Neural progenitor cell (in vitro differentiated cells): ENCODE data around the gene SFSWAP. TPM values are rescaled to one million over a fixed set of nuclear protein-coding genes. Genes with fewer than 3 reads are reported as not detected.
A peak's percentile ranks its signal among the peaks of the same experiment; 100 is the strongest.
"Not testable (repeated sequence)": the region's sequence is repeated elsewhere in the genome, so short reads cannot be mapped to it uniquely, and the experiment has no call there.

Experiments
- DNase-seq: peaks from one replicate; pipeline ENCODE4 v3.0.0-alpha.2; 2016; ENCODE audit warnings: low spot score
- H2AFZ ChIP-seq: fragments of 200-600 bp; sonication (generic); replicated peaks from 2 replicates; pipeline ENCODE4 v1.6.1; 2016; ENCODE audit warnings: antibody characterized with exemption
- H3F3A ChIP-seq: fragments of 200-600 bp; sonication (generic); 2 replicates; pipeline ENCODE4 v1.6.1; 2016; ENCODE audit warnings: antibody characterized with exemption, low read depth
- H3K27ac ChIP-seq: fragments of 200-600 bp; sonication (generic); 2 replicates; pipeline ENCODE4 v1.5.1; 2016; ENCODE audit warnings: mild to moderate bottlenecking
- H3K27me3 ChIP-seq: fragments of 200-600 bp; sonication (generic); 2 replicates; pipeline ENCODE4 v1.6.1; 2016; ENCODE audit warnings: mild to moderate bottlenecking, moderate library complexity
- H3K36me3 ChIP-seq: fragments of 200-600 bp; sonication (generic); 2 replicates; pipeline ENCODE4 v1.5.1; 2016
- H3K4me1 ChIP-seq: fragments of 200-600 bp; sonication (generic); 2 replicates; pipeline ENCODE4 v1.6.1; 2016; ENCODE audit warnings: mixed run types
- H3K4me2 ChIP-seq: fragments of 200-600 bp; sonication (generic); 2 replicates; pipeline ENCODE4 v1.6.1; 2016
- H3K4me3 ChIP-seq: fragments of 200-600 bp; sonication (generic); 2 replicates; pipeline ENCODE4 v1.5.1; 2016
- H3K79me2 ChIP-seq: fragments of 200-600 bp; sonication (generic); 2 replicates; pipeline ENCODE4 v1.6.1; 2016; ENCODE audit warnings: low read depth
- H3K9ac ChIP-seq: fragments of 200-600 bp; sonication (generic); 2 replicates; pipeline ENCODE4 v1.6.1; 2016
- H3K9me3 ChIP-seq: fragments of 200-600 bp; sonication (generic); 2 replicates; pipeline ENCODE4 v1.5.1; 2016; ENCODE audit warnings: low read depth
- H4K20me1 ChIP-seq: fragments of 200-600 bp; sonication (generic); 2 replicates; pipeline ENCODE4 v1.6.1; 2016; ENCODE audit warnings: low read depth
- H3K27ac Mint-ChIP-seq: 3 replicates; pipeline ENCODE4 v1.8.0; 2021; ENCODE audit warnings: mixed read lengths
- H3K27me3 Mint-ChIP-seq: 2 replicates; pipeline ENCODE4 v1.8.0; 2022; ENCODE audit warnings: low read depth, mild to moderate bottlenecking, inconsistent platforms, moderate library complexity, mixed read lengths; ENCODE audit not compliant: insufficient read depth
- H3K36me3 Mint-ChIP-seq: 3 replicates; pipeline ENCODE4 v1.8.0; 2021; ENCODE audit warnings: mixed read lengths
- H3K4me1 Mint-ChIP-seq: 3 replicates; pipeline ENCODE4 v1.8.0; 2021; ENCODE audit warnings: mixed read lengths
- H3K4me3 Mint-ChIP-seq: 3 replicates; pipeline ENCODE4 v1.8.0; 2021; ENCODE audit warnings: mild to moderate bottlenecking, moderate library complexity, mixed read lengths
- H3K9me3 Mint-ChIP-seq: 3 replicates; pipeline ENCODE4 v1.8.0; 2020; ENCODE audit warnings: mixed read lengths
- CTCF ChIP-seq: fragments of 200-600 bp; sonication (generic); IDR thresholded peaks from 2 replicates; pipeline ENCODE4 v1.5.1; 2017; ENCODE audit warnings: antibody characterized with exemption, mild to moderate bottlenecking
- EZH2 ChIP-seq: fragments of 200-600 bp; sonication (generic); IDR thresholded peaks from 2 replicates; pipeline ENCODE4 v1.6.1; 2017; ENCODE audit warnings: antibody characterized with exemption, mild to moderate bottlenecking, moderate library complexity
- EZH2phosphoT487 ChIP-seq: fragments of 200-600 bp; sonication (generic); IDR thresholded peaks from 2 replicates; pipeline ENCODE4 v1.6.1; 2017; ENCODE audit warnings: antibody characterized with exemption
- total RNA-seq: library from RNA; depleted of rRNA; stranded (reverse); fragments of >200 nt; gene quantifications from 2 replicates; pipeline ENCODE4 v1.2.3, GENCODE V29; 2015; ENCODE audit warnings: low replicate concordance

The SFSWAP gene
- total RNA-seq, 1 donor from 2014 or later = 37.0 TPM

GRCh38 chr12:131679186-131679585, 31.7 kb upstream of the SFSWAP start:
- DNase-seq, H3K36me3 Mint-ChIP-seq, H3K9me3 Mint-ChIP-seq, H3K4me2 ChIP-seq, H3K27ac Mint-ChIP-seq, H3F3A ChIP-seq, H3K27ac ChIP-seq, H3K9ac ChIP-seq, H3K4me1 Mint-ChIP-seq, H3K27me3 ChIP-seq, H3K36me3 ChIP-seq, H3K4me1 ChIP-seq, H4K20me1 ChIP-seq, H3K9me3 ChIP-seq, H3K4me3 ChIP-seq, H2AFZ ChIP-seq, H3K79me2 ChIP-seq, H3K4me3 Mint-ChIP-seq: not testable (repeated sequence)
- peaks cover 20% of the 10 kb centered on the region for H3K27me3 Mint-ChIP-seq

- not testable (repeated sequence) for H3K4me3 Mint-ChIP-seq
Measured at GRCh38 chr12:131679816-131680215, 31.1 kb upstream of the SFSWAP start.

GRCh38 chr12:131680392-131681256, 30.3 kb upstream of the SFSWAP start:
- not testable (repeated sequence) for H3F3A ChIP-seq, H3K4me1 Mint-ChIP-seq, H4K20me1 ChIP-seq, H3K27ac ChIP-seq, H3K4me3 Mint-ChIP-seq, H3K9me3 Mint-ChIP-seq, H3K79me2 ChIP-seq, H3K4me1 ChIP-seq, H3K27ac Mint-ChIP-seq, H3K36me3 ChIP-seq, H3K4me2 ChIP-seq, H3K36me3 Mint-ChIP-seq, H2AFZ ChIP-seq, H3K9me3 ChIP-seq, H3K27me3 ChIP-seq, H3K4me3 ChIP-seq, H3K9ac ChIP-seq, DNase-seq
- H3K27me3 Mint-ChIP-seq = peaks cover 20% of the 10 kb centered on the region

More at GRCh38 chr12:131679816-131680215, 31.1 kb upstream of the SFSWAP start:
- peaks cover 20% of the 10 kb centered on the region for H3K27me3 Mint-ChIP-seq
- not testable (repeated sequence) for H2AFZ ChIP-seq, H3K36me3 Mint-ChIP-seq, H3K4me1 Mint-ChIP-seq, H3K4me2 ChIP-seq, H3K9me3 Mint-ChIP-seq, H3K27ac Mint-ChIP-seq, H3K4me3 ChIP-seq, H3K9ac ChIP-seq, H3K27ac ChIP-seq, H3K79me2 ChIP-seq, H4K20me1 ChIP-seq, H3F3A ChIP-seq, H3K4me1 ChIP-seq, DNase-seq, H3K27me3 ChIP-seq, H3K36me3 ChIP-seq, H3K9me3 ChIP-seq

- Histone ChIP-seq H3K9me3 (no peaks in the 10 kb centered on the region), H3F3A (peaks cover 8% of the 10 kb centered on the region), H3K9ac (no peak overlapping the region), H3K27me3 (no peaks in the 10 kb centered on the region), H3K36me3 (no peaks in the 10 kb centered on the region), H3K4me3 (no peak overlapping the region), H3K4me1 (no peaks in the 10 kb centered on the region), H3K27ac (no peak overlapping the region), H3K79me2 (no peaks in the 10 kb centered on the region), H2AFZ (no peak overlapping the region), H3K4me2 (no peak overlapping the region), H4K20me1 (no peaks in the 10 kb centered on the region)
- Mint-ChIP-seq H3K27me3 (peaks cover 16% of the 10 kb centered on the region), H3K27ac (no peak overlapping the region), H3K36me3 (no peaks in the 10 kb centered on the region), H3K4me3 (no peak overlapping the region), H3K4me1 (peaks cover 4% of the 10 kb centered on the region), H3K9me3 (peaks cover 3% of the 10 kb centered on the region)
- TF ChIP-seq CTCF = no peak
- TF ChIP-seq EZH2phosphoT487 = no peak
- TF ChIP-seq EZH2 = no peak
- DNase-seq = no peak
Measured at GRCh38 chr12:131681257-131681620, 29.7 kb upstream of the SFSWAP start.

- not testable (repeated sequence) for H3K4me1 ChIP-seq, H3K9ac ChIP-seq, H3K27me3 Mint-ChIP-seq, H3K4me1 Mint-ChIP-seq, H4K20me1 ChIP-seq, H3K36me3 Mint-ChIP-seq, H3F3A ChIP-seq, H3K36me3 ChIP-seq, H3K27ac ChIP-seq, H3K79me2 ChIP-seq, H3K9me3 Mint-ChIP-seq, H3K27ac Mint-ChIP-seq, H3K27me3 ChIP-seq, H3K9me3 ChIP-seq, H3K4me3 Mint-ChIP-seq
- peak overlapping the region; percentile 16 for H3K4me3 ChIP-seq
- DNase-seq = peak; percentile 91
- H3K4me2 ChIP-seq = peak overlapping the region; percentile 65
- peak overlapping the region; percentile 64 for H2AFZ ChIP-seq
Measured at GRCh38 chr12:131681746-131682509, 29.0 kb upstream of the SFSWAP start.
